IMR-90 (cell line): ENCODE data around the gene NYAP1. TPM values are rescaled to one million over a fixed set of nuclear protein-coding genes. Genes with fewer than 3 reads are reported as not detected.

ENCODE experiments used
- ATAC-seq: fragments of 200-7000 bp; cut with Tn5 transposase; 2 replicates; pipeline ENCODE4 v1.9.1; 2020; ENCODE audit warnings: low read depth, mild to moderate bottlenecking, moderate library complexity
- BruUV-seq: library from RNA; stranded (reverse); fragments of 400-500 nt; replicated peaks from 2 replicates; lab custom pipeline; 2021; lab: Mats Ljungman, UMichigan
- CTCF ChIA-PET: fragments of 300-600 bp; formaldehyde crosslinking; extraction: SDS; loops from one replicate; lab custom pipeline; 2021; ENCODE audit warnings: antibody characterized with exemption; lab: Yijun Ruan, JAX
- POLR2A ChIA-PET: fragments of 300-600 bp; sonication (Branson Sonifier 250); formaldehyde crosslinking; loops from one replicate; lab custom pipeline; 2022; ENCODE audit warnings: antibody characterized with exemption; ENCODE audit not compliant: unreplicated experiment; lab: Charles Lee
- DNase-seq: peaks from one replicate; pipeline ENCODE4 v3.0.0; 2013
- H2AFZ ChIP-seq: replicated peaks from 2 replicates; pipeline ENCODE3; 2013; ENCODE audit warnings: low read length, mild to moderate bottlenecking; ENCODE audit not compliant: poor library complexity
- H2AK5ac ChIP-seq: 2 replicates; pipeline ENCODE4 v1.6.1; 2013; ENCODE audit warnings: low read depth, low read length, inconsistent platforms
- H2AK9ac ChIP-seq: replicated peaks from 2 replicates; pipeline ENCODE3; 2013; ENCODE audit warnings: mild to moderate bottlenecking, low read depth, low read length, moderate library complexity; ENCODE audit not compliant: poor library complexity
- H2BK120ac ChIP-seq: 2 replicates; pipeline ENCODE4 v1.6.1; 2013; ENCODE audit warnings: low read depth, low read length, inconsistent platforms
- H2BK15ac ChIP-seq: 3 replicates; pipeline ENCODE4 v1.6.1; 2013; ENCODE audit warnings: low read depth, low read length, inconsistent platforms
- H2BK20ac ChIP-seq: 2 replicates; pipeline ENCODE4 v1.6.1; 2013; ENCODE audit warnings: low read depth, mild to moderate bottlenecking, inconsistent platforms, low read length, moderate library complexity
- H2BK5ac ChIP-seq: 2 replicates; pipeline ENCODE4 v1.6.1; 2013; ENCODE audit warnings: mild to moderate bottlenecking, low read depth, low read length, inconsistent platforms; ENCODE audit not compliant: poor library complexity, severe bottlenecking
- H3K14ac ChIP-seq: replicated peaks from 2 replicates; pipeline ENCODE4 v1.6.1; 2013; ENCODE audit warnings: low read depth, low read length, inconsistent platforms
- H3K18ac ChIP-seq: 2 replicates; pipeline ENCODE4 v1.6.1; 2013; ENCODE audit warnings: low read depth, low read length, control low read depth
- H3K23ac ChIP-seq: 2 replicates; pipeline ENCODE4 v1.6.1; 2013; ENCODE audit warnings: low read depth, low read length, inconsistent platforms
- H3K27ac ChIP-seq: 2 replicates; pipeline ENCODE4 v1.5.1; 2013; ENCODE audit warnings: mild to moderate bottlenecking, control low read depth, low read length; ENCODE audit not compliant: insufficient read depth
- H3K27me3 ChIP-seq: 2 replicates; pipeline ENCODE4 v1.6.1; 2013; ENCODE audit warnings: low read length; ENCODE audit not compliant: control insufficient read depth, insufficient read depth
- H3K36me3 ChIP-seq: 2 replicates; pipeline ENCODE4 v1.6.1; 2013; ENCODE audit warnings: low read length, mixed read lengths; ENCODE audit not compliant: control insufficient read depth, insufficient read depth
- H3K4ac ChIP-seq: 2 replicates; pipeline ENCODE4 v1.6.1; 2013; ENCODE audit warnings: low read depth, low read length, inconsistent platforms
- H3K4me1 ChIP-seq: 2 replicates; pipeline ENCODE4 v1.6.1; 2013; ENCODE audit warnings: low read length, mixed read lengths; ENCODE audit not compliant: control insufficient read depth, insufficient read depth
- H3K4me2 ChIP-seq: 2 replicates; pipeline ENCODE4 v1.6.1; 2013; ENCODE audit warnings: low read depth, mild to moderate bottlenecking, control low read depth, low read length, moderate library complexity
- H3K4me3 ChIP-seq: 2 replicates; pipeline ENCODE4 v1.5.1; 2013; ENCODE audit warnings: low read depth, mild to moderate bottlenecking, control low read depth, low read length, moderate library complexity; ENCODE audit not compliant: insufficient read depth
- H3K56ac ChIP-seq: 2 replicates; pipeline ENCODE4 v1.6.1; 2013; ENCODE audit warnings: low read length, inconsistent platforms; ENCODE audit not compliant: insufficient read depth; ENCODE audit errors: extremely low read depth
- H3K79me1 ChIP-seq, 2 experiments: 2 replicates each; pipeline ENCODE4 v1.6.1; 2013; ENCODE audit warnings: low read length in 2 of 2, inconsistent platforms in 1 of 2, low read depth in 1 of 2
- H3K9ac ChIP-seq: 2 replicates; pipeline ENCODE4 v1.6.1; 2013; ENCODE audit warnings: low read depth, low read length, control low read depth
- H3K9me1 ChIP-seq: 2 replicates; pipeline ENCODE4 v1.6.1; 2013; ENCODE audit warnings: low read length, inconsistent platforms; ENCODE audit not compliant: insufficient read depth
- H3K9me3 ChIP-seq: 2 replicates; pipeline ENCODE4 v1.6.1; 2013; ENCODE audit warnings: low read length; ENCODE audit not compliant: control insufficient read depth, insufficient read depth
- H4K20me1 ChIP-seq: 2 replicates; pipeline ENCODE4 v1.6.1; 2013; ENCODE audit warnings: low read length, inconsistent platforms; ENCODE audit not compliant: insufficient read depth
- H4K5ac ChIP-seq: 2 replicates; pipeline ENCODE4 v1.6.1; 2013; ENCODE audit warnings: mild to moderate bottlenecking, low read depth, low read length, control low read depth
- H4K8ac ChIP-seq, 2 experiments: 2 replicates each; pipeline ENCODE4 v1.6.1; 2013; ENCODE audit warnings: low read depth in 2 of 2, low read length in 2 of 2, control low read depth in 1 of 2, inconsistent platforms in 1 of 2
- H4K91ac ChIP-seq: 2 replicates; pipeline ENCODE4 v1.6.1; 2013; ENCODE audit warnings: low read depth, low read length, inconsistent platforms; ENCODE audit not compliant: insufficient read depth
- MAFK ChIP-seq: IDR thresholded peaks from 2 replicates; pipeline ENCODE4 v1.6.1; 2012; ENCODE audit warnings: low read depth, low read length, improper control_type of control experiment
- MAZ ChIP-seq: IDR thresholded peaks from 2 replicates; pipeline ENCODE4 v1.6.1; 2012; ENCODE audit warnings: low read depth, mild to moderate bottlenecking, low read length, improper control_type of control experiment, moderate library complexity, borderline replicate concordance
- MXI1 ChIP-seq: IDR thresholded peaks from 2 replicates; pipeline ENCODE4 v1.6.1; 2012; ENCODE audit warnings: low read depth, mild to moderate bottlenecking, low read length, moderate library complexity, borderline replicate concordance
- RAD21 ChIP-seq: IDR thresholded peaks from 2 replicates; pipeline ENCODE4 v1.6.1; 2012; ENCODE audit warnings: low read length, improper control_type of control experiment
- RFX5 ChIP-seq: IDR thresholded peaks from 2 replicates; pipeline ENCODE4 v1.8.0; 2012; ENCODE audit warnings: low read depth, mild to moderate bottlenecking, low read length, moderate library complexity
- SMC3 ChIP-seq: fragments of 150-350 bp; IDR thresholded peaks from 2 replicates; pipeline ENCODE4 v1.6.1; 2016; ENCODE audit warnings: low read depth, mild to moderate bottlenecking, antibody characterized with exemption, low read length, moderate library complexity
- WGBS, 2 experiments: methylation state at CpG; one replicate each; pipeline versions ENCODE4 v1.1.5 to v1.1.7; 2013; ENCODE audit warnings: missing lambda C conversion rate in 2 of 2; ENCODE audit not compliant: insufficient read length in 1 of 2; ENCODE audit errors: extremely low coverage in 2 of 2; 5-methylcytosine and 5-hydroxymethylcytosine counted together
- dilution Hi-C: fragments of 300-500 bp; cut with HindIII; formaldehyde crosslinking; loops from one replicate; pipeline ENCODE4 v1.14.3; 2018; ENCODE audit warnings: low sequenced_read_pairs; ENCODE audit not compliant: unreplicated experiment
- in situ Hi-C: fragments of 300-500 bp; cut with MboI; formaldehyde crosslinking; loops from 3 replicates; pipeline ENCODE4 v1.14.3; 2019; ENCODE audit warnings: low sequenced_read_pairs, inconsistent platforms, mixed read lengths
- intact Hi-C: fragments of 100-400 bp; cut with micrococcal nuclease; formaldehyde crosslinking; loops from 2 replicates; pipeline ENCODE4 v1.10.0; 2022
- polyA plus RNA-seq, 3 experiments: library from polyadenylated mRNA; depleted of rRNA; stranded (reverse); fragments of >200 nt; gene quantifications; 2 replicates each; pipeline ENCODE4 v1.2.3, GENCODE V29; 2012; ENCODE audit warnings: low replicate concordance in 1 of 3
- total RNA-seq: library from RNA; depleted of rRNA; stranded (reverse); fragments of >200 nt; gene quantifications from 2 replicates; pipeline ENCODE4 v1.2.3, GENCODE V29; 2012
- TF ChIP-seq, protein P1 (sequence below): conservative IDR thresholded peaks from 2 replicates; pipeline ENCODE4 v1.5.1; 2012; ENCODE audit warnings: mild to moderate bottlenecking, low read depth, low read length, improper control_type of control experiment
- TF ChIP-seq, protein P2 (sequence below): fragments of 150-350 bp; IDR thresholded peaks from 2 replicates; pipeline ENCODE4 v1.6.1; 2017; ENCODE audit warnings: mild to moderate bottlenecking, antibody characterized with exemption, low read length, low read depth

NYAP1 gene
- total and polyA plus RNA-seq, 2 of the 4 experiments (the other 2 are of a cell fraction), result 0.18 to 1.3 TPM

DNA sequence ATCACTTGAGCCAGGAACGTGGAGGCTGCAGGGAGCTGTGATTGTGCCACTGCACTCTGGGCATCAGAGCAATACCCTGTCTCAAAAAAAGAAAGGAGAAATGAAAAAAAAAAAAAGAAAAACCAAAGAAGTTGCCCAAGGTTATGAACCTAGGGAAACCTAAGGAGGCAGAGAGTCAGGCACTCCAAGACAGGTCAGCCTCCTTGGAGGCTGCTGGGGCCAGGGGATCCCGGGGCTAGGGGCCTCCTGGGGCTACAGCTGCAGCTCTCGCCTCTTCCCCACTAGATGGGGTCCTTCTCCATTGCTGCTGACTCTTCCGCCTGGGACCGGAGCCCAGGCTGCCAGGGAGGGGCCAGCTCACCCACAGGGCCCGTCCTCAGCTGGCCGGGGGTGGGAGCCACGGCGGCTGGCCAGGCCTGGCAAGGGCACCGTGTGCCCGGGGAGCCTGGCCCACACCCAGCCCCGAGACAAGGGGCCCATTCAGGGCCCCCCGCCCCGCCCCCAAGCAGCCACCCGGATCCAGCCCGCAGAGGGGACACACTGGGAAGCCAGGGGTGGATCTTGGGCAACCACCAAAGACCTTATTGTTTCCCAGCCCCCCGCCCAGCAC, 17.9 kb upstream of the NYAP1 start:
- POLR2A ChIA-PET, result interaction anchor here (0.7 kb wide), 1 partner anchor 32 kb away, joined by 5 read pairs; no protein-coding TSS in a partner anchor
- Histone ChIP-seq H3K9me1 (peaks cover 9% of the 10 kb centered on the region), H3K4me2 (no peak overlapping the region), H3K4ac (no peak overlapping the region), H2AFZ (peak overlapping the region; percentile 61), H2AK9ac (no peak overlapping the region), H3K4me1 (peaks cover 12% of the 10 kb centered on the region), H2BK20ac (no peak overlapping the region), H3K9ac (no peak overlapping the region), H4K5ac (no peak overlapping the region), H3K4me3 (no peak overlapping the region), H3K27ac (no peak overlapping the region), H3K9me3 (no peaks in the 10 kb centered on the region), H3K27me3 (no peaks in the 10 kb centered on the region), H3K18ac (no peak overlapping the region), H3K14ac (no peak overlapping the region), H4K8ac (peak overlapping the region in 1 of 2 experiments; percentile 57; a peak in 1 of 4 replicates), H2BK15ac (no peak overlapping the region), H3K56ac (no peak overlapping the region), H2BK120ac (no peak overlapping the region), H2BK5ac (no peak overlapping the region), H4K20me1 (peaks cover 7% of the 10 kb centered on the region), H3K36me3 (peaks cover 27% of the 10 kb centered on the region; the same call in 1 of the 2 replicates), H2AK5ac (peak overlapping the region; percentile 80; the same call in 1 of the 2 replicates), H4K91ac (no peak overlapping the region), H3K79me1 (peaks cover 2 to 21% of the 10 kb centered on the region in 2 experiments; a peak in 1 of 4 replicates), H3K23ac (no peak overlapping the region)
- TF ChIP-seq MXI1 (no peak), MAFK (no peak), SMC3 (peak; percentile 54), RFX5 (no peak), MAZ (peak; percentile 85; the same call in 1 of the 2 replicates), RAD21 (peak; percentile 68)
- TF ChIP-seq, protein P1, sequence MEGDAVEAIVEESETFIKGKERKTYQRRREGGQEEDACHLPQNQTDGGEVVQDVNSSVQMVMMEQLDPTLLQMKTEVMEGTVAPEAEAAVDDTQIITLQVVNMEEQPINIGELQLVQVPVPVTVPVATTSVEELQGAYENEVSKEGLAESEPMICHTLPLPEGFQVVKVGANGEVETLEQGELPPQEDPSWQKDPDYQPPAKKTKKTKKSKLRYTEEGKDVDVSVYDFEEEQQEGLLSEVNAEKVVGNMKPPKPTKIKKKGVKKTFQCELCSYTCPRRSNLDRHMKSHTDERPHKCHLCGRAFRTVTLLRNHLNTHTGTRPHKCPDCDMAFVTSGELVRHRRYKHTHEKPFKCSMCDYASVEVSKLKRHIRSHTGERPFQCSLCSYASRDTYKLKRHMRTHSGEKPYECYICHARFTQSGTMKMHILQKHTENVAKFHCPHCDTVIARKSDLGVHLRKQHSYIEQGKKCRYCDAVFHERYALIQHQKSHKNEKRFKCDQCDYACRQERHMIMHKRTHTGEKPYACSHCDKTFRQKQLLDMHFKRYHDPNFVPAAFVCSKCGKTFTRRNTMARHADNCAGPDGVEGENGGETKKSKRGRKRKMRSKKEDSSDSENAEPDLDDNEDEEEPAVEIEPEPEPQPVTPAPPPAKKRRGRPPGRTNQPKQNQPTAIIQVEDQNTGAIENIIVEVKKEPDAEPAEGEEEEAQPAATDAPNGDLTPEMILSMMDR, result peak; percentile 71
- TF ChIP-seq, protein P2, sequence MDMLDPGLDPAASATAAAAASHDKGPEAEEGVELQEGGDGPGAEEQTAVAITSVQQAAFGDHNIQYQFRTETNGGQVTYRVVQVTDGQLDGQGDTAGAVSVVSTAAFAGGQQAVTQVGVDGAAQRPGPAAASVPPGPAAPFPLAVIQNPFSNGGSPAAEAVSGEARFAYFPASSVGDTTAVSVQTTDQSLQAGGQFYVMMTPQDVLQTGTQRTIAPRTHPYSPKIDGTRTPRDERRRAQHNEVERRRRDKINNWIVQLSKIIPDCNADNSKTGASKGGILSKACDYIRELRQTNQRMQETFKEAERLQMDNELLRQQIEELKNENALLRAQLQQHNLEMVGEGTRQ, result no peak
- no TSS peak for BruUV-seq
- dilution Hi-C loops, result no loop called here
- DNase-seq (peak; percentile 71), ATAC-seq (peak; percentile 84)
- intact Hi-C loops, result loop anchor here (1.0 kb wide), 1 partner anchor 93 kb away; no protein-coding TSS in a partner anchor
- CTCF ChIA-PET, result interaction anchor here (0.6 to 1.5 kb wide), 9 partner anchors 10 to 587 kb away, joined by 3 to 8 read pairs (median 4); partner anchors contain the start of gene ZCWPW1
- in situ Hi-C loops, result loop anchor here (10.0 to 25.0 kb wide), 2 partner anchors 229 to 396 kb away; partner anchors contain the start of genes GIGYF1, SLC12A9 and TRIP6
- 11% methylated on average over 4 of the region's 17 CpGs; no CpG with 5 or more reads in 1 of the 2 experiments for WGBS, 2 experiments
